K562 (cell line): ENCODE data around the gene TNIK. TPM values are rescaled to one million over a fixed set of nuclear protein-coding genes. Genes with fewer than 3 reads are reported as not detected.

Experiments
- ATAC-seq: fragments of 200-7000 bp; cut with Tn5 transposase; 3 replicates; pipeline ENCODE4 v1.9.1; 2020; ENCODE audit warnings: moderate library complexity
- BruUV-seq: library from RNA; stranded (reverse); fragments of 400-500 nt; replicated peaks from 2 replicates; lab custom pipeline; 2021; lab: Mats Ljungman, UMichigan
- CTCF ChIA-PET: fragments of 300-600 bp; formaldehyde crosslinking; extraction: SDS; loops from one replicate; lab custom pipeline; 2021; ENCODE audit warnings: low intra/inter-chr PET ratio; lab: Yijun Ruan, JAX
- POLR2A ChIA-PET: fragments of 300-600, 350-650 bp; sonication (Branson Sonifier 250); formaldehyde crosslinking; extraction: SDS; loops from one replicate; lab custom pipeline; 2021; ENCODE audit warnings: antibody characterized with exemption, inconsistent platforms; lab: Yijun Ruan, JAX
- DNase-seq, 4 experiments: peaks; one replicate each; pipeline versions ENCODE4 v3.0.0 to v3.0.0-alpha.2; 2011 to 2018; ENCODE audit warnings: low spot score in 3 of 4, mixed read lengths in 3 of 4; ENCODE audit errors: extremely low read depth in 1 of 4
- FAIRE-seq: peaks from 2 replicates; lab custom pipeline; 2011; peaks lifted over from hg19 to GRCh38; lab: Jason Lieb, UNC
- H2AFZ ChIP-seq: 2 replicates; pipeline ENCODE4 v1.6.0; 2011; ENCODE audit warnings: low read depth, low read length, control low read depth, inconsistent platforms
- H3K27ac ChIP-seq: fragments of 200-600 bp; 3 replicates; pipeline ENCODE4 v1.8.0; 2011; ENCODE audit warnings: low read depth, mild to moderate bottlenecking, control low read depth, inconsistent platforms, low read length, moderate library complexity, mixed read lengths; ENCODE audit errors: extremely low read depth
- H3K27me3 ChIP-seq, 2 experiments: fragments of 300-600 bp in 1 of 2; 2 replicates in 1 of 2; 3 replicates in 1 of 2; pipeline versions ENCODE4 v1.6.0 to v1.8.0; 2011; ENCODE audit warnings: inconsistent platforms in 2 of 2, low read length in 2 of 2, mild to moderate bottlenecking in 1 of 2, mixed read lengths in 1 of 2, moderate library complexity in 1 of 2; ENCODE audit not compliant: control insufficient read depth in 2 of 2, insufficient read depth in 2 of 2
- H3K36me3 ChIP-seq: fragments of 300-600 bp; 3 replicates; pipeline ENCODE4 v1.8.0; 2011; ENCODE audit warnings: mild to moderate bottlenecking, low read length, inconsistent platforms; ENCODE audit not compliant: control insufficient read depth, insufficient read depth
- H3K4me1 ChIP-seq, 2 experiments: fragments of 200-600 bp in 1 of 2; replicated peaks in 1 of 2; 2 replicates in 1 of 2; 3 replicates in 1 of 2; pipeline versions ENCODE4 v1.5.1 to v1.8.0; 2011; ENCODE audit warnings: inconsistent platforms in 2 of 2, low read length in 2 of 2, mild to moderate bottlenecking in 1 of 2, mixed read lengths in 1 of 2, moderate library complexity in 1 of 2; ENCODE audit not compliant: control insufficient read depth in 2 of 2, insufficient read depth in 2 of 2
- H3K4me2 ChIP-seq: 2 replicates; pipeline ENCODE4 v1.6.1; 2011; ENCODE audit warnings: low read length, control low read depth, inconsistent platforms, mixed read lengths; ENCODE audit not compliant: insufficient read depth
- H3K4me3 ChIP-seq: fragments of 200-600 bp; sonication (generic), shearing (Covaris generic); 2 replicates; pipeline ENCODE4 v1.5.1; 2016; ENCODE audit warnings: control low read depth, inconsistent platforms
- H3K79me2 ChIP-seq: fragments of 200-600 bp; 3 replicates; pipeline ENCODE4 v1.8.0; 2011; ENCODE audit warnings: low read length, inconsistent platforms; ENCODE audit not compliant: control insufficient read depth, insufficient read depth
- H3K9ac ChIP-seq, 2 experiments: 2 replicates each; pipeline versions ENCODE4 v1.6.0 to v1.6.1; 2011; ENCODE audit warnings: low read depth in 2 of 2, low read length in 2 of 2, control low read depth in 1 of 2, inconsistent platforms in 1 of 2, mild to moderate bottlenecking in 1 of 2, mixed read lengths in 1 of 2; ENCODE audit not compliant: insufficient read depth in 1 of 2
- H3K9me1 ChIP-seq: one replicate; pipeline ENCODE4 v1.6.0; 2011; ENCODE audit warnings: inconsistent platforms, mild to moderate bottlenecking, low read length, moderate library complexity; ENCODE audit not compliant: control insufficient read depth, insufficient read depth
- H3K9me3 ChIP-seq: replicated peaks from 2 replicates; pipeline ENCODE4 v1.5.1; 2011; ENCODE audit warnings: low read depth, low read length, inconsistent platforms; ENCODE audit not compliant: control insufficient read depth, insufficient read depth
- H4K20me1 ChIP-seq: replicated peaks from 2 replicates; pipeline ENCODE4 v1.6.1; 2011; ENCODE audit warnings: low read length, inconsistent platforms, mixed read lengths; ENCODE audit not compliant: control insufficient read depth, insufficient read depth
- ARID1B ChIP-seq: fragments of 450-650 bp; IDR thresholded peaks from 2 replicates; pipeline ENCODE4 v1.6.1; 2016; ENCODE audit warnings: antibody characterized with exemption, mild to moderate bottlenecking, inconsistent platforms
- CGGBP1 ChIP-seq: fragments of 250-450 bp; sonication (Bioruptor Pico); IDR thresholded peaks from 2 replicates; pipeline ENCODE4 v1.9.0; 2021; ENCODE audit warnings: mild to moderate bottlenecking
- ETS1 ChIP-seq: conservative IDR thresholded peaks from 2 replicates; pipeline ENCODE4 v1.6.1; 2011; ENCODE audit warnings: low read depth, mild to moderate bottlenecking, low read length; ENCODE audit not compliant: control insufficient read depth
- ETV5 ChIP-seq: sonication (generic); formaldehyde crosslinking; IDR thresholded peaks from 2 replicates; pipeline ENCODE4 v1.4.0; 2020; ENCODE audit warnings: low read depth, mild to moderate bottlenecking, missing genetic modification reagents
- ID3 ChIP-seq, 2 experiments: fragments of 250-450 bp in 1 of 2; fragments of 450-650 bp in 1 of 2; sonication (Bioruptor Pico) in 1 of 2; IDR thresholded peaks; 2 replicates each; pipeline versions ENCODE4 v1.6.1 to v1.8.0; 2016 to 2021; ENCODE audit warnings: mild to moderate bottlenecking in 2 of 2, moderate library complexity in 2 of 2, missing compliant biosample characterization in 1 of 2, missing genetic modification characterization in 1 of 2
- MAX ChIP-seq: sonication (generic); formaldehyde crosslinking; IDR thresholded peaks from 2 replicates; pipeline ENCODE4 v1.9.0; 2022; ENCODE audit warnings: mild to moderate bottlenecking, missing genetic modification reagents
- NR0B1 ChIP-seq: fragments of 450-650 bp; IDR thresholded peaks from one replicate; pipeline ENCODE4 v1.6.1; 2018; ENCODE audit warnings: mild to moderate bottlenecking, moderate library complexity; ENCODE audit not compliant: partially characterized antibody
- RB1 ChIP-seq: fragments of 450-650 bp; IDR thresholded peaks from 2 replicates; pipeline ENCODE4 v1.6.1; 2017; ENCODE audit warnings: low read depth, mild to moderate bottlenecking
- SFPQ ChIP-seq: fragments of 200-400 bp; formaldehyde crosslinking; IDR thresholded peaks from 2 replicates; pipeline ENCODE4 v1.6.1; 2017; ENCODE audit warnings: mild to moderate bottlenecking, low read depth, low read length, moderate library complexity
- TARDBP ChIP-seq: fragments of 450-650 bp; IDR thresholded peaks from 2 replicates; pipeline ENCODE4 v1.6.1; 2016
- ZNF41 ChIP-seq: fragments of 250-450 bp; sonication (Bioruptor Pico); conservative IDR thresholded peaks from 2 replicates; pipeline ENCODE4 v1.4.0; 2020; ENCODE audit warnings: mild to moderate bottlenecking
- ZNF507 ChIP-seq: conservative IDR thresholded peaks from 2 replicates; pipeline ENCODE4 v1.6.1; 2017; ENCODE audit warnings: missing genetic modification characterization, missing compliant biosample characterization
- ZNF511 ChIP-seq: sonication (generic); formaldehyde crosslinking; IDR thresholded peaks from 2 replicates; pipeline ENCODE4 v1.8.0; 2022; ENCODE audit warnings: mild to moderate bottlenecking, missing genetic modification reagents
- ZNF79 ChIP-seq: fragments of 250-450 bp; sonication (Bioruptor Pico); IDR thresholded peaks from 2 replicates; pipeline ENCODE4 v1.4.0; 2020; ENCODE audit warnings: low read depth, mild to moderate bottlenecking, moderate library complexity
- WGBS: fragments of 100-300 bp; shearing (Covaris generic); methylation state at CpG from one replicate; pipeline ENCODE4 v1.1.6; 2016; ENCODE audit warnings: low coverage, mixed read lengths; ENCODE audit not compliant: insufficient coverage; ENCODE audit errors: missing lambda C conversion rate; 5-methylcytosine and 5-hydroxymethylcytosine counted together
- in situ Hi-C: fragments of 300-500 bp; cut with MboI; formaldehyde crosslinking; loops from 4 replicates; pipeline ENCODE4 v1.15.0; 2018; ENCODE audit warnings: inconsistent platforms, mixed read lengths
- intact Hi-C: fragments of 100-400 bp; cut with micrococcal nuclease; formaldehyde crosslinking; loops from 2 replicates; pipeline ENCODE4 v1.14.2; 2022
- polyA plus RNA-seq, 8 experiments: library from polyadenylated mRNA; depleted of rRNA in 4 of 8; stranded (reverse) in 5 of 8; unstranded in 3 of 8; fragments of >200 nt; fragmentation: Nextera tagmentation in 2 of 8; fragmentation: Illumina TruSeq in 1 of 8; extraction: Ambion mirVana in 2 of 8; extraction: Trizol in 1 of 8; gene quantifications; 2 replicates each; pipeline versions ENCODE4 v1.2.1 to v1.2.3, GENCODE V29; 2011 to 2014; ENCODE audit warnings: inconsistent platforms in 1 of 8, missing spikeins in 1 of 8
- total RNA-seq, 7 experiments: library from RNA; depleted of rRNA in 6 of 7; stranded (reverse); fragments of >200 nt in 6 of 7; fragmentation: Illumina TruSeq in 2 of 7; extraction: Trizol in 2 of 7; gene quantifications; 2 replicates each; pipeline versions ENCODE4 v1.2.1 to v1.2.3, GENCODE V29; 2011 to 2021; ENCODE audit warnings: low replicate concordance in 1 of 7

The TNIK gene
- total and polyA plus RNA-seq, 9 of the 15 experiments (the other 6 are each of a cell fraction or from before 2014, with no cell fraction given): 6.6 to 39.0 (median 24.7) TPM

GRCh38 chr3:171127611-171128010 is 332.6 kb downstream of the TNIK start:
- CTCF ChIA-PET: no interaction called here
- no peak for DNase-seq
- no peak overlapping the region for H2AFZ ChIP-seq
- H4K20me1 ChIP-seq: no peaks in the 10 kb centered on the region
- no peaks in the 10 kb centered on the region for H3K9me1 ChIP-seq
- no peaks in the 10 kb centered on the region for H3K9me3 ChIP-seq
- no peak overlapping the region for H3K9ac ChIP-seq
- no peak overlapping the region for H3K4me2 ChIP-seq
- POLR2A ChIA-PET: interaction anchor here (1.3 to 1.7 kb wide), 2 partner anchors 9 to 21 kb away, joined by 4 read pairs; no protein-coding TSS in a partner anchor
- in situ Hi-C loops (no loop called here), intact Hi-C loops (no loop called here)
- TF ChIP-seq ZNF79 (CRISPR knock-in tag) (no peak), MAX (no peak), RB1 (no peak), ID3 (CRISPR knock-in tag; IDR thresholded peaks at IDR 0.05) (no peak), ID3 (tag; IDR thresholded peaks at IDR 0.05) (no peak), ETS1 (no peak), TARDBP (no peak), SFPQ (no peak), ARID1B (no peak), ZNF507 (no peak), NR0B1 (no peak), ETV5 (CRISPR knock-in tag) (no peak), ZNF511 (CRISPR knock-in tag) (no peak), CGGBP1 (no peak), ZNF41 (no peak)
- H3K27ac ChIP-seq: no peak overlapping the region
- H3K79me2 ChIP-seq: no peaks in the 10 kb centered on the region
- WGBS: 45% methylated on average over 1 of the region's 1 CpG
- no peak for ATAC-seq
- H3K4me3 ChIP-seq: no peak overlapping the region
- H3K36me3 ChIP-seq: peaks cover 31% of the 10 kb centered on the region
- no peak for FAIRE-seq
- H3K4me1 ChIP-seq: peaks cover 0 to 2% of the 10 kb centered on the region in 2 experiments; a peak in 1 of 5 replicates
- no peaks in the 10 kb centered on the region for H3K27me3 ChIP-seq
- no TSS peak for BruUV-seq
